HG03280 (cell line): ENCODE data around the gene UGT3A1.
"Not testable (repeated sequence)": the region's sequence is repeated elsewhere in the genome, so short reads cannot be mapped to it uniquely, and the experiment has no call there.

ENCODE experiments used
- ATAC-seq: cut with Tn5 transposase; IDR thresholded peaks from one replicate; pipeline ENCODE4 v1.9.1; 2021; ENCODE audit warnings: mild to moderate bottlenecking, moderate library complexity; ENCODE audit not compliant: unreplicated experiment

UGT3A1 gene

GRCh38 chr5:35990941-35991611, at the start of gene UGT3A1:
TSS of gene UGT3A1 (minus strand) at chr5:35991390. CDS start at chr5:35991240, 150 bp downstream.
- ATAC-seq: no peak

DNA sequence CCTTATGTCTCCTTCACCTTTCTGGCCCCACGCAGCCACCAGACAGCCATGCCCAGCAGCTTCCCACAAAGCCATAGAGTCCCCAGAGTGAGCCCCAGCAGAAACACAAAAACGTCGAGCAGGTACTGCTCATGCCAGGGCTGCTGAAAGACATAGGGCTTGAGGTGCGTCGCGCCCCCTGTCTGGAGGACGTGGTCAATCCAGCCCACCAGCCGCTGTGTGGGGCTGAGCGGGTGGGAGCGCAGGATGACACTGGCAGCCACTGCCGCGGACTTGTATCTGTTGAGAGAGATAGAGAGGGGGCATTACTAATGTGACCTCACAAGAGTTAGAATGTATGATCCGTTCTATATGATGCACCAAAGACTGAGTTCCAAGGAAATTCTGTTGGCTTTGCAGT, 44.5 kb upstream of the UGT3A1 start:
- no peak for ATAC-seq

DNA sequence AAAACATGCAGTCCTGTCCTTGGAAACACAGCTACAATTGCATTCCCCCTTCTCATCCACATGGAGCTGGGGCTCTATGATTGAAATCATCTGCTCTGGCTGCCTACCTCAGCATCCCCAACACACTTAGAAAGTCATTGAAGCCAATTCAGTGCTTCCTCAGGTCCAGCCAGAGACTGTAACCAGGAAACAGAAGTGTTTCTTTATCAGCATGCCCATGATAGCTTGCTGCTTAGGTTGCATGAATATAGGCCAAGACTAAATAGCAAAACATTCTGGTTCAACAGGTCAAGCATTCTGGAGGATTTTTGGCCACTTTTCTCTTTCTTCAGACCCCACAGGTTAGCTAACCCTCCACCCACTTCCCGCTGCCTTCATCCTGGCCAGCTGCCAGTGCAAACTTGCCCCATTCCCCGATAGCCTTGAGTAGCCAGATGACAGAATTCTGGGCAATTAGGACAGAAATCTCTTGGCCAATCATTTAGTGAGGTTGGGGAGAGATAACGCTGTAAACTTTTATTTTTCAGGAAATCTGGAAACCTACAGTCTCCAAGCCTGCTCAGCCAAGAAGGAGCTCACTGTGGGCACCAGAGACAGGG, 43.4 kb upstream of the UGT3A1 start:
- ATAC-seq: not testable (repeated sequence)

DNA sequence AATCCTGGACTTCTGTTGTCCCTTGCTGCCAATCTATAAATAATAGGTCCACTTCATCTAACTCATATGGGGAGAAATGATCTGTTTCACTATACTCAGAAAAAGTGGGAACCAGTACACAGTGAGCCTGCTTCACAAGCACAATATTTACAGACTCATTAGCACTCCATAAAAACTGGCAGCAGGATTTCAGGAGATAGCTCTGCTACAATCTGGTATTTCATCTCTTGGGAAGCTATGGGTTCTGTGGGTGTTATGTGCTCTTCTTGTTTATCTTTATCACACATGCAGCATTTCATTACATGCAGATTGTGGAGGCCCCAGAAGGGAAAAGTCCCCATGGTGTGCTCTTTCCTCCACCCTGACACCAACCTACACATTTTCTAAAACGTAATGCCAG, 42.3 kb upstream of the UGT3A1 start:
- ATAC-seq: no peak

DNA sequence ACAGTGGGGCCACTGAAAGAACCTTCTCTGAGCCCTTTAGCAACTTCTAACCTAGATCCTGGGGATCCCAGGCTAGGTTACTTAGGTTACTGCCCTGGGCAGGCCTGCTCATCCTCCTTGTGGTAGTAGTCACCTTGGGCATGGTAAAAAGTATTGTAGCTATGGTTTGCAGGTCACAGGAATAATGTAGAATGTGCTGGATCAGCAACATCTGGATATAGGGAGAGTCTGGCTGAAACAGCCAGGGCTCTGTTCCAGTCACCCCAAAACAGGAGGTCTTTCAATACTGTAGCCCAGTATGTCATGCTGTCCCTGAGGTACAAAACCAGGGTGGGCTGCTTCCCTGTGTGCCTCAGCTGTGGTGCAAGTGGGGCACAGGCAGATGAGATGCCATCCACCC, 41.9 kb upstream of the UGT3A1 start:
- no peak for ATAC-seq

- ATAC-seq: no peak
Measured at GRCh38 chr5:36031223-36031622, 40.0 kb upstream of the UGT3A1 start.

DNA sequence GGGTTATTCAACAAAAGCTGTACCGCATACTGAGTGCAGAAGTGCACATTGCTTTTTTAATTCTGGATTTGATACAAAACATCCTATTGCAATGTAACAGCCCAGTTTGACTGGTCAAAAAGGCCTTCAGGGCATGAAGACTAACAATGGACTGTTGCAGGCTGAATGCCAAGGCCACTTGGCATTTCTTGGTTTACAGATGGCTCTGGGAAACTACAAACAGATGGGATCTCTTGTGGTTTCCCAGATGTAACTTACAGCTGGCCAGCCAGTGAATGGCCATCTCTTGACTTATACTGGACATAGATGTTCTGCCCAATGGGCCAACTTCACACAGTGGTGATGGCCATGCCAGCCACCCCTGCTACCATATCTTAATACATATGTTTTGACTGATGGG, 38.7 kb upstream of the UGT3A1 start:
- ATAC-seq: no peak

- ATAC-seq: no peak
Measured at GRCh38 chr5:36028816-36029465, 37.8 kb upstream of the UGT3A1 start.

DNA sequence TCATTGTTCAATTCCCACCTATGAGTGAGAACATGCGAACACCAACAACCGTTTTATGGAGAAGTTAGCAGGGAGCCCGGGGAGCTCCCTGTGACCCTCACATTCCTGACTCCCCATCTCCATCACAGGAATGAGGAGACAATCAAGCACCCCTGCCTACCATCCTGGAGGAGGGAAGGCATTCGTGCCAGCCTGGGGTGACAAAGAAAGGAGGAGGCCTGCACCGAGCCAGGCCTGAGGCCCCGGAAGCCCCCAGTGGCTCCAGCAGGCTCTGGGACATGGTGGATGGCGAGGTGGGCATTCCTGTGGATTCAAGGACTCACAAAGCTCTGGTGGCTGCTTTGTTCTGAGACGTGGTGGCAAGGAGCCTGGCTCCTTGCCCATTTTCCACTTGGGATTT, 36.5 kb upstream of the UGT3A1 start:
- ATAC-seq: no peak

- ATAC-seq: no peak
Measured at GRCh38 chr5:36026706-36027465, 35.7 kb upstream of the UGT3A1 start.

GRCh38 chr5:36022246-36022645, 31.1 kb upstream of the UGT3A1 start:
- ATAC-seq: not testable (repeated sequence)

DNA sequence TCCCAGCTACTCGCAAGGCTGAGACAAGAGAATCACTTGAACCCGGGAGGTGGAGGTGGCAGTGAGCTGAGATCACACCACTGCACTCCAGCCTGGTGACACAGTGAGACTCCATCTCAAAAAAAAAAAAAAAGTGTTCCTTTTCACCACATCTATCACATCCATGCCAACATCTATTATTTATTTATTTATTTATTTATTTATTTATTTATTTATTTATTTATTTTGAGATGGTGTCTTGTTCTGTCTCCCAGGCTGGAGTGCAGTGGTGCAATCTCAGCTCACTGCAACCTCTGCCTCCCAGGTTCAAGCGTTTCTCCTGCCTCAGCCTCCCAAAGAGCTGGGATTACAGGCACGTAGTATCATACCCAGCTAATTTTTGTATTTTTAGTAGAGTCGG, 28.4 kb upstream of the UGT3A1 start:
- not testable (repeated sequence) for ATAC-seq

DNA sequence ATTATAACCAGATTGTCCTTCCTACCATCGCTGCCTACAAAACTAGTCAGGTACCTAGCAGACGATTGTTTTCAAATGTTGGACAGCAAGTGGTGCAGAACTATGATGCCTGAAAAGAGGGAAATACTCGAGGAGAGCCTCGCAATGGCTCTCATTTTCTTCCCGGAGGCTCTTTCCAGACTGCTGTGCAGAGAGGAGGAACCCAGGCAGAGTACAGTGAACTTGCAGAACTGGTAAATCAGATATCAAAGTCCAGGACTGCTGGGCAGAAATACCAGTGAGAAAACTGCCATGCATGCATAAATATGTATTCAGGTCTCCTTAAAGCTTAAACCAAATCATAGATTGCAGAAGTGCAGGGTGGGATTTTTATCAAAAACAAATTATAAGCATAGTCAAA, 26.4 kb upstream of the UGT3A1 start:
- ATAC-seq: no peak

- ATAC-seq: no peak
Measured at GRCh38 chr5:36017004-36017403, 25.8 kb upstream of the UGT3A1 start.

GRCh38 chr5:36013182-36013581, 22.0 kb upstream of the UGT3A1 start:
- no peak for ATAC-seq

DNA sequence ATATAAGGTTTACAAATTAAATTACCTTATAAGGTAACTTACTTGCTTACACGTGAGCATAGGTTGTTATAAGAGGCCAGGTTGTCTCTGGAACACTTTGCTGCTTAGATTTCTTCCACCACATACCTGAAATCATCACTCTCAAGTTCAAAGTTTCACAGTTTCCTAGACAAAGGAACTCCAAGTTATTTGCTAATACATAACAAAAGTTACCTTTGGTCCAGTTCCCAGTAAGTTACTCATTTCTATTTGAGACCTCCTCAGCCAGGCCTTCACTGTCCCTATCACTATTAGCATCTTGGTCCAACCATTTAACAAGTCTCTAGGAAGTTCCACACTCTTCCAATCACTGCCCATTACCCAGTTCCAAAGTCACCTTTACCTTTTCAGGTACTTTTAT, 18.5 kb upstream of the UGT3A1 start:
- ATAC-seq: no peak

DNA sequence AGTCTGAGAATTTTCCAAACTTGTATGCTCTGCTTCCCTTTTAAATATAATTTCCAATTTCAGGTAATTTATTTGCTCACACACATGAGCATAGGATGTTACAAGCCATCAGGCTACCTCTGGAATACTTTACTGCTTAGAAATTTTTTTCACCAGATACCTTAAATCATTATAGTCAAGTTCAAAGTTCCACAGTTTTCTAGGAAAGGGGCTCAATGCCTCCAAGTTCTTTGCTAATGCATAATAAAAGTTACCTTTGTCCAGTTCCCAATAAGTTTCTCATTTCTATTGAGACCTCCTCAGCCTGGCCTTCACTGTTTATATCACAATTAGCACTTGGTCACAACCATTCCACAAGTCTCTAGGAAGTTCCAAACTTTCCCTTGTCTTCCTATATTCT, 16.2 kb upstream of the UGT3A1 start:
- no peak for ATAC-seq

GRCh38 chr5:36006163-36006562, 15.0 kb upstream of the UGT3A1 start:
- ATAC-seq: no peak

GRCh38 chr5:36001032-36001431, 9.8 kb upstream of the UGT3A1 start:
- no peak for ATAC-seq

DNA sequence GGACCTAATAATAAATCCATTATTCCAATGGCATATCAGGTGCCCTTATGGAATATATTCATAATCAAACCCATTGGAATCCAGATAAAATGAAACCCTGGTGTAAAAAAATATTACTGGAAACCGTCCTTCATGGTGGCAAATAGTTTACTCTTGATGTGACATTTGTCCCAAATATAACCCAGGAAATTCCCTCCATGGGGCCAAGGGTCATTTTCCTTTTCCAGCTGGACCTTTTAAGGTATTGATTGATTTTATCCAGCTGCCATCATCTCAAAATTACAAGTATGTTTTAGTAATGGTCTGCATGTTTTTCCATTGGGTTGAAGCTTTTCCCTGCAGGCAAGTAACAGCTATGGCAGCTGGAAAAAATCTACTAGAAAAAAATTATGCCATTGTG, 8.4 kb upstream of the UGT3A1 start:
- ATAC-seq: no peak

DNA sequence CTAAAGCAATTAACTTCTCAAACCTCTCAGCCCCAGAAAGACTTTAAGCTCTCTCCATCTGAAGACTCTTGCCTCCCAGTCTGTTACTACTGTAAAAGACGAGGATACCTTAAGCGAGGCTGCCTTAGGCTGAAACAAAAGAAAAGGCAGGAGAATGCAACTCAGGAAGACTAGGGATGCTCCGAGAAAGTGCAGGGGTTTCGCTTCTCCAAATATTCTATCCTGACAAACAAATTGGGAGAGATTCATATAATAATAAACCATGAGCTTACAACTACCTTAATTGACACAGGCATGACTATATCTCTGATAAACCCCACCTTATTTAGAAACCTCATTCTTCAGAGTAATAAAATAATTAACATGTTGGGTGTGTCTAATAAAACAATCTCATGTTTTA, 4.9 kb upstream of the UGT3A1 start:
- no peak for ATAC-seq

DNA sequence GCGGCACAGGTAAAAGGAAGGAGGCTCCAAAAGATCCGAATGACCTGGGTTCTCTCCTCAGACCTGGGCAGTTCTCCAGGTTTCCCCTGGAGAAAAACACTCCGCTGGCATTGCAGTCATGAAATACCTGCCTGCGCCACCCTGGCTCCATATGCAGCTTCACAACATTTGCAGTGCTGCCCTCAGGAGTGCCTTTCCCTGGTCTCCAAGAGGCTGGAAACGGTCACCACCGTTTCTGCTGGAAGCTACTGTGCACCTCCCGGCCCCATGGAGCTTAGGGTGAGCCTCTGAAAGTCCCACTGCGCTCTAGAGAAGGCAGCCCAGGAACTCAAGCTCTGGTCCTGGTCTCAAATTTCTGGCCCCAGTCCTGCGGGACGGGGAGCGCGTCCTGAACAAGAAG, 670 bp downstream of the UGT3A1 start:
- ATAC-seq: no peak
